ENCODE results near the gene GAPDH. TPM values are rescaled to one million over a fixed set of nuclear protein-coding genes. Genes with fewer than 3 reads are reported as not detected.

The GAPDH gene
- total RNA-seq, 1 donor from 2014 or later, result 2,297 TPM

- H3K4me3 ChIP-seq, result peak overlapping the region; percentile 65 to 96
- no peak for DNase-seq (ENCODE audit: extremely low spot score in 2 of 2)
- peaks cover 57% of the 10 kb centered on the region for H3K4me1 ChIP-seq
- TF ChIP-seq, protein P1, sequence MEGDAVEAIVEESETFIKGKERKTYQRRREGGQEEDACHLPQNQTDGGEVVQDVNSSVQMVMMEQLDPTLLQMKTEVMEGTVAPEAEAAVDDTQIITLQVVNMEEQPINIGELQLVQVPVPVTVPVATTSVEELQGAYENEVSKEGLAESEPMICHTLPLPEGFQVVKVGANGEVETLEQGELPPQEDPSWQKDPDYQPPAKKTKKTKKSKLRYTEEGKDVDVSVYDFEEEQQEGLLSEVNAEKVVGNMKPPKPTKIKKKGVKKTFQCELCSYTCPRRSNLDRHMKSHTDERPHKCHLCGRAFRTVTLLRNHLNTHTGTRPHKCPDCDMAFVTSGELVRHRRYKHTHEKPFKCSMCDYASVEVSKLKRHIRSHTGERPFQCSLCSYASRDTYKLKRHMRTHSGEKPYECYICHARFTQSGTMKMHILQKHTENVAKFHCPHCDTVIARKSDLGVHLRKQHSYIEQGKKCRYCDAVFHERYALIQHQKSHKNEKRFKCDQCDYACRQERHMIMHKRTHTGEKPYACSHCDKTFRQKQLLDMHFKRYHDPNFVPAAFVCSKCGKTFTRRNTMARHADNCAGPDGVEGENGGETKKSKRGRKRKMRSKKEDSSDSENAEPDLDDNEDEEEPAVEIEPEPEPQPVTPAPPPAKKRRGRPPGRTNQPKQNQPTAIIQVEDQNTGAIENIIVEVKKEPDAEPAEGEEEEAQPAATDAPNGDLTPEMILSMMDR (IDR thresholded peaks at IDR 0.05), result no peak
- TF ChIP-seq POLR2A (IDR thresholded peaks at IDR 0.05) (peak in 1 of 2 donors; percentile 22), POLR2AphosphoS5 (IDR thresholded peaks at IDR 0.05; ENCODE audit: insufficient read depth in 1 of 2, low read depth in 1 of 2) (peak; percentile 63 to 85)
- peak overlapping the region; percentile 87 for H3K27ac ChIP-seq
- intact Hi-C loops (cut with DNase I), result loop anchor here (5.0 kb wide), 3 partner anchors 43 to 198 kb away; partner anchors contain the start of genes MRPL51 and NCAPD2
- no peaks in the 10 kb centered on the region for H3K27me3 ChIP-seq
- H3K9me3 ChIP-seq, result no peaks in the 10 kb centered on the region
- H3K36me3 ChIP-seq, result peaks cover 2 to 45% of the 10 kb centered on the region in 2 donors
Observed at GRCh38 chr12:6534945-6535696, 804 bp downstream of the GAPDH start.

DNA sequence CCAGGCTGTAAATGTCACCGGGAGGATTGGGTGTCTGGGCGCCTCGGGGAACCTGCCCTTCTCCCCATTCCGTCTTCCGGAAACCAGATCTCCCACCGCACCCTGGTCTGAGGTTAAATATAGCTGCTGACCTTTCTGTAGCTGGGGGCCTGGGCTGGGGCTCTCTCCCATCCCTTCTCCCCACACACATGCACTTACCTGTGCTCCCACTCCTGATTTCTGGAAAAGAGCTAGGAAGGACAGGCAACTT is 1.3 kb downstream of the GAPDH start:
- no peak for DNase-seq (ENCODE audit: extremely low spot score in 2 of 2)
- peak overlapping the region; percentile 65 to 96 for H3K4me3 ChIP-seq
- no peaks in the 10 kb centered on the region for H3K27me3 ChIP-seq
- H3K9me3 ChIP-seq, result no peaks in the 10 kb centered on the region
- peaks cover 0 to 40% of the 10 kb centered on the region in 2 donors for H3K36me3 ChIP-seq
- H3K4me1 ChIP-seq, result peaks cover 62% of the 10 kb centered on the region
- intact Hi-C loops (cut with DNase I), result loop anchor here (5.0 kb wide), 1 partner anchor 113 kb away; no protein-coding TSS in a partner anchor
- TF ChIP-seq POLR2AphosphoS5 (IDR thresholded peaks at IDR 0.05; ENCODE audit: insufficient read depth in 1 of 2, low read depth in 1 of 2), result no peak
- peak overlapping the region; percentile 87 for H3K27ac ChIP-seq

- peak overlapping the region; percentile 87 for H3K27ac ChIP-seq
- peaks cover 68% of the 10 kb centered on the region for H3K4me1 ChIP-seq
- peaks cover 0 to 35% of the 10 kb centered on the region in 2 donors for H3K36me3 ChIP-seq
- H3K27me3 ChIP-seq, result no peaks in the 10 kb centered on the region
- TF ChIP-seq POLR2A (IDR thresholded peaks at IDR 0.05) (no peak), POLR2AphosphoS5 (IDR thresholded peaks at IDR 0.05; ENCODE audit: insufficient read depth in 1 of 2, low read depth in 1 of 2) (no peak)
- TF ChIP-seq, protein P1 (IDR thresholded peaks at IDR 0.05), result no peak
- intact Hi-C loops (cut with DNase I), result loop anchor here (5.0 kb wide), 1 partner anchor 114 kb away; no protein-coding TSS in a partner anchor
- H3K9me3 ChIP-seq, result no peaks in the 10 kb centered on the region
- no peak for DNase-seq (ENCODE audit: extremely low spot score in 2 of 2)
- peak overlapping the region; percentile 65 to 96 for H3K4me3 ChIP-seq
Observed at GRCh38 chr12:6535960-6536847, 1.9 kb downstream of the GAPDH start.

DNA sequence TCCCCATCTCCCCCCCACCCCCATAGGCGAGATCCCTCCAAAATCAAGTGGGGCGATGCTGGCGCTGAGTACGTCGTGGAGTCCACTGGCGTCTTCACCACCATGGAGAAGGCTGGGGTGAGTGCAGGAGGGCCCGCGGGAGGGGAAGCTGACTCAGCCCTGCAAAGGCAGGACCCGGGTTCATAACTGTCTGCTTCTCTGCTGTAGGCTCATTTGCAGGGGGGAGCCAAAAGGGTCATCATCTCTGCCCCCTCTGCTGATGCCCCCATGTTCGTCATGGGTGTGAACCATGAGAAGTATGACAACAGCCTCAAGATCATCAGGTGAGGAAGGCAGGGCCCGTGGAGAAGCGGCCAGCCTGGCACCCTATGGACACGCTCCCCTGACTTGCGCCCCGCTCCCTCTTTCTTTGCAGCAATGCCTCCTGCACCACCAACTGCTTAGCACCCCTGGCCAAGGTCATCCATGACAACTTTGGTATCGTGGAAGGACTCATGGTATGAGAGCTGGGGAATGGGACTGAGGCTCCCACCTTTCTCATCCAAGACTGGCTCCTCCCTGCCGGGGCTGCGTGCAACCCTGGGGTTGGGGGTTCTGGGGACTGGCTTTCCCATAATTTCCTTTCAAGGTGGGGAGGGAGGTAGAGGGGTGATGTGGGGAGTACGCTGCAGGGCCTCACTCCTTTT is 2.7 kb downstream of the GAPDH start:
- no peaks in the 10 kb centered on the region for H3K27me3 ChIP-seq
- peak overlapping the region; percentile 87 for H3K27ac ChIP-seq
- DNase-seq (ENCODE audit: extremely low spot score in 2 of 2), result no peak
- peaks cover 0 to 32% of the 10 kb centered on the region in 2 donors for H3K36me3 ChIP-seq
- no peaks in the 10 kb centered on the region for H3K9me3 ChIP-seq
- peaks cover 69% of the 10 kb centered on the region for H3K4me1 ChIP-seq
- no peak overlapping the region for H3K4me3 ChIP-seq
- TF ChIP-seq, protein P1 (IDR thresholded peaks at IDR 0.05), result no peak
- TF ChIP-seq POLR2A (IDR thresholded peaks at IDR 0.05), result no peak
- TF ChIP-seq POLR2AphosphoS5 (IDR thresholded peaks at IDR 0.05; ENCODE audit: insufficient read depth in 1 of 2, low read depth in 1 of 2), result no peak
- intact Hi-C loops (cut with DNase I), result loop anchor here (5.0 kb wide), 1 partner anchor 115 kb away; no protein-coding TSS in a partner anchor
